ENCODE results near the gene LRRC31.

Gene LRRC31

DNA sequence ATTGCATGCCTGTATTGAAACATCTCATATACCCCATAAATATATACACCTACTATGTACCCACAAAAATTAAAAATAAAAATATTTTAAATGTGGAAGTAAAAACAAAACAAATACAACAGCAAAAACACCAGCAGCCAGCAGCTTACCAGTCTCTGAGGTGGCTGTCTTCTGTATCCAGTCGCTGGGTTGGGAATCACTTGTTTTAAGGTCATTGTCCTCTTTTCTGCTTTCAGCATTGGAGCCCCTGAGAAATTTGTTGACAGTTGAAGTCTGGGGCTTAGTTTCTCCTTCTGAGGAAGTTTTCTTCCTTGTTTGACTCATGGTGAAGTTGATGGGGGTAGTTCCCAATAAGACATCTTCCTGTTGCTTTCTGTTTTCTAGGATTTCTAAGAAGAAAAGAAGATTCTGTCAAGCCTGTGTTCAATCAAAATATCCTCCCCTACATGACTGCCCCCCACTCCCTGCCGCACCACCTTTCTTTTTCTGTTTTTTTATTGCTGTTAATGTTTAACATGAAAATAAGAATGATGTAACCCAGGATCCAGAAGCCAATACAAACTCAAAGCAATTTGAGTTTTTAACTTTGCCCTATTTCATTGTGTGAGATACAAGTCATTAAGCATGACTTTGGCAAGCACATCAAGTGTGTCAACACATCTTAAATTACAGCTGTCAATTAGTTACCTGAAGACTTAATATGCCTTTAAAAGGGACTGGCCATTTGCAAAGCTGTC, at the start of gene LRRC31:
LRRC31 (minus strand) TSS at position 452 of the 737 bp plus-strand sequence; CDS start at position 324, 128 bp downstream.
- no peak for DNase-seq (ENCODE audit: low read depth in 3 of 3)

DNA sequence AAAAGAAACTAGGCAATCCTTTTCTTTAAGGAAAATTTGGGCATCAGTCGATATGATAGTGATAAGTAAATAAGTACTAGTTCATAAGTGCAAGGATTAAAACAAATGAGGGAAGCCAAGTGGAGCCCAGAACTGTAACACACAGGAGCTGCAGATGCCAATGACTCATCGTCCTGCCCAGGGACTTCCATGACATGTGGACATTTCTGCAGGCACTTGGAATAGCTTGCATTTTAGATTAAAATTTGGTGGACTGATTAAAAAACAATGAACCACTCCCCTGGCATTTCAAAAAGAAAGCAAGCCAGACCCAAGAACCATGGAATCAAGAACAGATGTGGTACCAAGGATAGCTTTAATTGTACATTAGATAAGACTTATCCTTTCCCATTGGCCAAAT, 44.6 kb upstream of the LRRC31 start:
- no peak for DNase-seq (ENCODE audit: low read depth in 3 of 3)

DNA sequence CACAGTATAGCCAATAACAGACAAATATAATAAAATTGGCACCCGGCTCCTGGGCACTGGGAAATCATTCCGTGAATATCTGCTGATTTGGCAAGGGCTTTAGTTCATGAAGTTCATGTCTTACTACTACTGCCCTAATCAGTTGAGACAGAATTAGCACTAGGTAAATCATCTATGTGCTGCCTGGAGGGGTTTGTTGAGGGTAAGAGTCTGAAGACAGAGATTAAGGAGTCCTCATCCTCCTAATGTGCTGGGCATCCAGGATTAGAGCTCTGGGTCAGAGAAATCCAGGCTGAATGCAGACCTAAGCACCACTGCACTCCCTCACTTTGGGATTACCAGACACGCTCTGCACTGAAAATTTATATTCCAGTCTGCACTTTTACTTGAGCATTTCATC, 43.6 kb upstream of the LRRC31 start:
- no peak for DNase-seq (ENCODE audit: low read depth in 3 of 3)

DNA sequence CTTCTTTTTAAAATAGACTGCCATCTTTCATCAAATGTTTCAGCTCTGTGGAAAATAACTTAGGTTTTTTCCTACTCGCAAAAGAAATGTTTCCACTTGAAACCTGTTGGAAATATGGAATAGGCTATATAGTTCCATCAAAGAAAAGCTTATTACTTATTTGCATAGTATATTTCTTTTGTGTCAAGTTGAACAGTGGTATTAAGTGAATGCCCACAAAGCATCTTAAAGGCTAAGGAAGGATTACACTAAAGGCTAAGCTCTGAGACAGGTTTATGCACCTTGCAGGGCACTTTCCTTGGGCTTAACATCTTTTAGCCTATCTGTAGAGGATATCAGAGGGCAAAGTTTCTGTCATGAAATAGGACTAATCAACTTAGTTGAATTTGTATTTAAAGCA, 41.5 kb upstream of the LRRC31 start, which contains the start of gene SAMD7:
SAMD7 (plus strand) TSS at position 301 of the 400 bp plus-strand sequence. CDS start 7,927 bp downstream, outside the sequence.
- DNase-seq (ENCODE audit: low read depth in 3 of 3), result no peak

DNA sequence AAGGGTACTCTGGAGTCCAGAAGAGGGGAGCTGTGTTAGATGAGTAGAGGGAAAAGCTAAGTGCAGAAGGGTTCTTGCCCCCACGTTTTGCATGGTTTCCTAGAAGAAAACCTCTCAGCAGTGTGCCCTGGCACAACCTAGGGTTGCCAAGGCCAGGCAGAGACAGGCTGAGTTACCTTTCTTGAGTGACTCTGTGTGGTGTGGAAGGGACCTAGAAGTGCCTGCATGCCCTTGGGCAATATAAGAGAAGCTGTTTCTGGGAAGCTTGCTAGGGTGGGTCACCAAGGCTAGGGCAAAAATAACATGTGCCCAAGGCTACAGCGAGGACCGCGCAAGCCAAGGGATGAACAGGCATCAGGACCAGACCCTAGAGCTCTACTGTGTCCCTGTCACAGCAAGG, 38.2 kb upstream of the LRRC31 start:
- DNase-seq (ENCODE audit: low read depth in 3 of 3), result no peak

DNA sequence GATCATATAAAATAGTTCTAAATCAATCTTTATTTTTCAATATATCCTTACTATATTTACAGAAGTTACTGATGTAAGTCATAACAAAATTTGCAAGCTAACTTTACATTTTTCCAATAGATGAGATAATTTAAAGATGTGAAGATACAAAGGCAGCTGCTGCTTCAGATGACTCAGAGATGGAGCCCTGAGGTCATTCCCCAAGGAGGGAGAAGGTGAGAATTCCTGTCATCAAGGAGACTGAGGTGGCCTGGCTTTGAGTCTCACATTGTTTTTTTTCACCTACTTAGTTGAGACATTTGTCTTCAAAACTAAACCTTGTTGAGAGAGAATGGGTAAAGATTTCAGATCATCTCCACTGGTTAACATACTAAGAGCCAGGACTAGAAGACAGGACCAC, 37.7 kb upstream of the LRRC31 start:
- DNase-seq (ENCODE audit: low read depth in 3 of 3), result no peak

DNA sequence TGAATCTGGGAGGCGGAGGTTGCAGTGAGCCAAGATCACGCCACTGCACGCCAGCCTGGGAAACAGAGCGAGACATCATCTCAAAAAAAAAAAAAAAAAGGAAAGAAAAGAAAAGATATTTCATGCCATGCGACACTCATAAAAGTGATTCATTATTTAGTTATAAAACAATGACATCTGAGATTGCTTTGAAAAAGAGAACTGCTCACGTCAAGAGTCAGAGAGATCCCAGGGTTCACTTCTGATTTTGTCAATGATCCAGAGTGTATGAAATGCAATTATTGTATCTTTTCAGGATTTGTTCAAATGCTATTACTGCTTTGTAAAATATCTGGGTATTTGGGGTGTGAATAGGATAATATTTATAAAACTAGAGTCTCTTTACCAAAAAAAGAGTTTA, 35.7 kb upstream of the LRRC31 start:
- no peak for DNase-seq (ENCODE audit: low read depth in 3 of 3)

DNA sequence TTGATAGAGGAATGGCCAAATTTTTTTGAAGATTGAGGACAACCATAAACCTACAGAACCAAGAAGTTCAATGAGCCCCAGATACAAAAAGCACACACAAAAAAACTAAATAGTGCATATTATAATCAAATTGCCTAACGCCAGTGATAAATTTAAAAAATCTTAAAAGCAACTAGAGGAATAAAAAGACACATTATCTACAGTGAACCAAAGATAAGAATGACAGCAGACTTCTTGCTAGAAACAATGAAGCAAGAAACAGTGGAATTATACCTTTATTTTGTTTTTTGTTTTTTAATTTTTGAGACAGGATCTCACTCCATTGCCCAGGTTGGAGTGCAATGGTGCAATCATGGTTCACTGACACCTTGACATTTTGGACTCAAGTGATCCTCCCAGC, 31.7 kb upstream of the LRRC31 start:
- DNase-seq (ENCODE audit: low read depth in 3 of 3), result no peak

DNA sequence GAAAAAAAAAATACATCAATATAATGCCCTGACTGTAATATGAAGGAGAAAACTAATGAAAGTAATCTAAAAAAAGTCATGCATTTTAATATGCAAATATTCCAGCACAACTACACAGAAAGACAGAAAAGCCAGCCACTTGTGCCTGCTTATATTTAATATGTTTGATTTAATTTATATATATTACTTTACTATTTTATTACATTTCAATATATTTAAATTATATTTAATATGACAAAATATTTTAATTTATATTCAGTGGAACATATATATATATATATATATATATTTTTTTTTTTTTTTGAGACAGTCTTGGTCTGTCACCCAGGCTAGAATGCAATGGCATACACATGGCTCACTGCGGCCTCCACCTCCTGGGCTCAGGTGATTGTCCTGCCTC, 27.5 kb upstream of the LRRC31 start:
- no peak for DNase-seq (ENCODE audit: low read depth in 3 of 3)

DNA sequence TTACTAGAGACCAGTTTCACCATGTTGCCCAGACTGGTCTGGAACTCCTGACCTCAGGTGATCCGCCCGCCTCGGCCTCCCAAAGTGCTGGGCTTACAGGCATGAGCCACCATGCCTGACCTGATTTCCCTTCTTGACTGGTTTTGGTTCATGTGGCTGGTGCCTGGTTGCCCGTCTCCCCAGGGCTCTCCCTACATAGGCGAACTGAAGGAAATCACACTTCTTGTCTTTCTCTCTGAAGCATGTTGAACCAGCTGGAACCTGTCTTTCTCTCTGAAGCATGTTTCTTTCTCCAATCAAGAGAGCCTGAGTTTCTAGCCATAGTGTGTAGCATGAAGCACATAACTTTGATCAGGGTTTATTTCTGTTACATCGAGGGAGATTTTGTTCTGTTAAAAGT, 25.3 kb upstream of the LRRC31 start:
- DNase-seq (ENCODE audit: low read depth in 3 of 3), result no peak

DNA sequence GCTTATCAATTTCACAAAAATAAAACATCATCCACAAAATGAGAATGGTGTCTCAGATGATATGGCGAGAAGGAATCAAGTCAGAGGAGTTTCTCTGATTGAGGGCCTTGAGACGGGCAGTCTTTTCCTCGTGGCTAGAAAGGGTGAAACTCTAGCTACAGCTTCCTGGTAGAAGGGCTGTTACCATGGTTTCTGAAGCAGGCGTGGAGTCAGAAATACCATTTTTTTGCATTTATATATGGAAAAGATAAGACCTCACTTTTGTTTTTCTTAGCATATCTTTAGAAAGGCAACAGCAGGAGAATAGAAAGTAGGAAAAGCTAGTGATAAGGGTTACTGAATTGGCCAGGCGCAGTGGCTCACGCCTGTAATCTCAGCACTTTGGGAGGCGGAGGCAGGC, 24.4 kb upstream of the LRRC31 start:
- DNase-seq (ENCODE audit: low read depth in 3 of 3), result no peak

DNA sequence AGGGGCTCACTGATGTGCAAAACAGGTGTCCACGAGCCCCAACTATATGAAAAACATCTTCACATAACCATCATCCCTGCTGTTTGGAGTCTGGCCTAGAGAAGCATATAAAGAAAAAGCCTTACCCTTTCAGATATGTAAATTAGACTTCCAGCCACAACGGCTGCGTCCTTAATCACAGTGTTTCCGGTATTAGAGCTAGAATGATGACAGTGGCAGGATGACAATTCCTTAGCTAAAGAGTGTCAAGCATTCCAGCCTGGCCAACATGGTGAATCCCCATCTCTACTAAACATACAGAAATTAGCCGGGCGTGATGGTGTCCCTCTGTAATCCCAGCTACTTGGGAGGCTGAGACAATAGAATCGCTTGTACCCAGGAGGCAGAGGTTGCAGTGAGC, 22.2 kb upstream of the LRRC31 start:
- DNase-seq (ENCODE audit: low read depth in 3 of 3), result no peak

DNA sequence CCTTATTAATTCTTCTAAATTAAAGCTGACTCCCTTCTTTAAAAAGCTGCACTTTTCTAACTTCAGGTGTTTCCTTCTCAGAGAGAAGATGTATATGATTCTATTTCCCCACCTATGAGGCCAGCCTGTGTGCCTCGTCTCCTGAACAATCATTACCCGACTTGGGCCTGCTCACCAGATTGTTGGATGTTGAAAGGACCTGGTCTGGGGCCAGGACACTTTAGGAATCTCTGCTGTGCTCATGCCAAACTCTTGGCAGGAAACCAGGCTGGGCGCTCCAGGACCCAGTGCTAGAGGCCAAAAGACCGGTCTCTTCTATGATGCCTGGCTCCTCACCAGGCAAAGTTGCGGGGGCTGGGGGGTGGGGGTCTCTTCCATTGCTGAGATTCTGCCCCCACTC, 16.9 kb upstream of the LRRC31 start:
- no peak for DNase-seq (ENCODE audit: low read depth in 3 of 3)

DNA sequence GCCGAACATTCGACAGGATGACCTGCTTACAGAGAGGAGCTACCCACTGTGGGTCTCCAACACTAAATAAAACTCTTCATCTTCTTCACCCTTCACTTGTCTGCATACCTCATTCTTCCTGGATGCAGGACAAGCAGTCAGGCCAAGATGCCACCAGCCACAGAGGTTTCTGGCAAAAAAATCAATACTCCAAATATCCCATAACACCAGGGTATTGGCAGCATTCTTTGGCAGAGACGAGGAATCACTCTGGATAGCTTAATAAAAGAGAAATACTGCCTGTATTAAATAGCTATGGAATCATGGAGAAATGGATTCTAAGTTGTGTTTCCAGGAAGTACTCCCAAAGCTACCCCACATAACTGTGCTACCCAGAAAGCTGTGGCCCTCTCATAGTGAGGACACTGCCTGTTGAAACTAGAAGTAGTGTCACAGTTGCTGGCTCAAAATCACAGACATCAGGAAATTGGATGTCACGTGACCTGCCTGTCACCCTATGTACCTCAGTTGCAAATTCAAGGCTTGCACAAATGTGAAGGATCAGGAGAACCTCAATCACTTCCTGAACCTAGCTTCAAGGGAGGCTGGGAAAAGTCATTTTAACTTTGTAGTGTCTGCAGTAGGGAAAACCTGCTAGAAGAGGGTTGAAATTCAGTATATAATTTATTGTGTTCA, 11.0 kb upstream of the LRRC31 start:
- no peak for DNase-seq (ENCODE audit: low read depth in 3 of 3)

DNA sequence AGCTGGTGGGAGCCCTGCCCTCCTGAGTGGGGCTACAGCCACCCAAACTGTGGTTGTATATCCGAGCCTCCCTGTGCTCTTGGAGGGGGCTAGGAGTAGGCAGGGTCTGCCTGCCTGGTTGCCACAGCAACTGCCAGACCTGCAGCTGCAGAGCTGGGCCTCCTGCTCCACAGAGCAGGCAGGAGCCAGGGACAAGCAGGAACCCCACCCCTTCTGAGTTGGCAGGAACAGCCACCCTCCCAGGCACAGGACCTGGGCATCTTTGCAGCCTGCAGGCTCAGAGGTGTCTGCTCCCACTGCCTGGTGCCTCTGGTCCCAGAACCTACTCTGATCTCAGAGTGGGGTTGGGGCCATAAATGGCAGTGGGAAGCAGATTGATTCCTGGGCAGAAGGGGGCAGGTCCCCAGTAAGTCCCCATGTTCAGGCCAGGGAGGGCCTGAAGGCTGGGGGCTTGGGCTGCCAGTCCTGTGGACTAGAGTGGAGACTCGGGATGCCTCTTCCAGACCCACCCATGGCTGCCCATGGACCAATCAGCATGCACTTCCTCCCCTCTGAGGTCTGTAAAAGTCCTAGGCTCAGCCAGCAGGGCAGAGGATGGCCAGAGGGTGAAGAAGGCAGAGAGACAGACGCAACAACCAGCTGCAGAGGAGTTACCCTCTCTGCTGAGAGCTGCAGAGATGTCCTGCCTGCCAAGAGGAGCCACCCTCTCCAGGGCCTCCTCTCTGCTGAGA, 10.3 kb upstream of the LRRC31 start:
- DNase-seq (ENCODE audit: low read depth in 3 of 3), result no peak

DNA sequence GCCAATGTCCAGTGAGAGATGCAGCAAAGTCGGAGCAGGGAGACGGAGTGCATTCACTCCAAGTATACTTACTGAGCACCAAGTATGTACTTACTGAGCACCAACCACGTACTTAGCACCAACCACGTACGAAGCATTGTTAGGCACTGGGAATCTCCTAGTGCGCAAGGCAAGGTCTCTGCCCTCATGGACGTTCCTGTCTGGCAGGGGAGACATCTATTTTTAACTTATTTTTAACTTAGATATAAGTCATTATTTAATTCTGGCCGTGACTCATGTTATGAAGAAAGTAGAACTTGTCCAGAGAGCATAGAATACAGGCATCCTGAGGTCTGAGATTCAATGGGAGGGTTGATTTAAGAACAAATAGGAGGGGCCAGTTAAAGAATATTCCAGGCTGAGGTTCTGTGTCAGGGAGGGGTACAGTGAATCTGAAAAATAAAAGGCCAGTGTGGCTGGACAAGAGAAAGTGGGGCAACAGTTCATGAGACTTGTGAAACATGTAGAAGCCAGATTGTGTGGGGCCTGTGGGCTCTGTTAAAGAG, 9.3 kb upstream of the LRRC31 start:
- no peak for DNase-seq (ENCODE audit: low read depth in 3 of 3)

DNA sequence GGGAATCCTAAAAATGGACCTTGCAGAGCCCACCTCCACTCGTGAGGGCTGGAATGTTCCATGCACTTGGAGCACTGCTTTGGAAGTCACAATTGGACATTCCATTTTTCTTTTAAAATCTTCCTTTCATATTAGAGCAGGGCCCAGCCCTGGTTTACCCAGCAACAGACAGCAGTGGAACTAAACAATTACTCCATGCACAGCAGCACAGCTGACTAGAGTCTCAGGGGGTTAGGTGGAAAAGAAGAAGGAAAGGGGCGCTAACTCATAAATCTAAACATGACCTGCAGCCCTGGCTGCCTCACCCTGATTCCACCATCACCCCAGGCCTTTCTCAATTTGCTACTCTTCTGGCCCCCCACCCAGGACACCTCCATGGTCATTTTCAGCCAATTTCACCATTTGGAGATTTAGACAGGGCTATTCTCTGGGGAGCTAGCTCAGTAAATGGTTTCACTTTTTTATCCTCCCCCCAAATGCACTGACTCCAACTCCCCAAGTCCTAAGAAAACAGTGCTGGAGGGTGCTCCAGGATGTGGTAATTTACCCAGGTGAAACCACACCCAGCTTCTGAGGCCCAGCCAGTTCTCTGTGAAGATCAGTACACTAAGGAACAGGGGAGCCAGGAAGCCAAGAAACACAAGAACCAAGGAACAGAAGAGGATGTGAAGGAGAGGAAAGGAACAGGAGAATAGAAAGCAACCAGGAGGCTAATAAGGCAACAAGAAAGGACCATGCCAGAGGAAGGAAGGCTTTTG, 1.6 kb upstream of the LRRC31 start:
- no peak for DNase-seq (ENCODE audit: low read depth in 3 of 3)

DNA sequence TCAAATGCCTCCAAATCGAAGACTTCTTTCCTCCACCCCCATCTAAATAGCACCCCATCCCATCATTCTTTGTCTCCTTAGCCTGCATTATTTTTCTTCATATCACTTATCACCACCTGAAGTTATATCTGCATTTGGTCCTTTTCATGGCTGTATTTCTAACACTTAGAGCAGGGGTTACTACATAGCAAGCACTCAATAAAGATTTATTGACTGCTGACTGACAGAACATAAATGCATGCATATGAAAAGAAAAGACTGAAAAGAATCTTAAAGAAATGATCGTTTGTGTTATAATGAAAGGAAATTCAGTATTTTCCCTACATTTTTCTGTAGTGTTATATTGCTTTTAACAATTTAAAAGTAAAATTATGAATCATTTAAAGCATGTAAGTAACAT, 1.4 kb downstream of the LRRC31 start:
- DNase-seq (ENCODE audit: low read depth in 3 of 3), result no peak

DNA sequence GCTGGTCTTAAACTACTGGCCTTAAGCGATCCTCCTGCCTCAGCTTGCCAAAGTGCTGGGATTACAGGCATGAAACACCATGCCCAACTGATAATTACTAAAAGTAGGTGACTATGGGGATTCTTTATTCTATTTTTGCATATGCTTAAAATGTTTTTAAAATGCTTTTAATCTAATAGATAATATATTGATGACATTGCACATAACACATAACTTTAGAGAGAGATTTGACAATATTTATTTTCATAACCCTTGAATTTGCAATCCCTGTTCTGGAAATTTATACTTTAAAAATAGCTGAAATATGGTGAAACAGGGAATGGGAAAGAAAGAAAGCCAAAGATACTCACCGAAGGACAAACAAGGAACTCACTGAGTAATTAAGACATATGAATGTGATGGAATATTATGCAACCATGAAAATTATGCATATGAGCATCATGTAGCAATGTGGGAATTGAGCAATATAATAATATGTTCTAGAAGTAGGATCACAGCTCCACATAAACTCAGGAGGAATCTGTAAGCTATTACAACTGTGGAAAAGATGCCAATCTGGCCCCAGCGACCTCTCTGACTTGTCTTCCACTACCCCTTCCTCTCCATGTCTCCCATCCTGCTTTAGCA, 2.0 kb downstream of the LRRC31 start:
- DNase-seq (ENCODE audit: low read depth in 3 of 3), result no peak

DNA sequence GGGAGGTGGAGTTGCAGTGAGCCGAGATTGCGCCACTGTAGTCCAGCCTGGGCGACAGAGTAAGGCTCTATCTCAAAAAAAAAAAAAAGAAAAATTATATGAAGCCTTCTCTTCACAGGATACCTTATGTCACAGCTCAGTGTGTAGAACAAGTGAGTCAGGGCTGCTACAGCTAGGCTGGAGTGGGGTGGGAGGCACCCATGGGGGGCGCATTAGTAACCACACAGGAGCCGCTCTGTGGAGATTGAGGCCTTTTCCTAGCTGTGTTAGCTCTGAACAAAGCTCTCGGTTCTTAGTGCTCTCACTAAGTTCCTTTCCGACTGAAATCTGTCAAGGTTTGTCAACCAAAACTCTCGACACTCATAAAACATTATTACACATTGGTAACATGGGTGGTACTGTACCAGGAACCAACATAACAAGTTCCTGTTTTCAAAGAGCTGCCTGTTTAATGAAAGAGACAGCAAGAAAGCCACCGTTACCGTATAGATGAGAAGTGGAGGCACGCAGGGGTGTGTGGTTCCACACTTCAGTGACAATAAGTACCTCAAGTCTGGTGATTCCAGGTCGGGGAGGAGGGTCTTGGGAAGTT, 4.5 kb downstream of the LRRC31 start:
- peak in 1 of 3 donors; percentile 4 for DNase-seq (ENCODE audit: low read depth in 3 of 3)

DNA sequence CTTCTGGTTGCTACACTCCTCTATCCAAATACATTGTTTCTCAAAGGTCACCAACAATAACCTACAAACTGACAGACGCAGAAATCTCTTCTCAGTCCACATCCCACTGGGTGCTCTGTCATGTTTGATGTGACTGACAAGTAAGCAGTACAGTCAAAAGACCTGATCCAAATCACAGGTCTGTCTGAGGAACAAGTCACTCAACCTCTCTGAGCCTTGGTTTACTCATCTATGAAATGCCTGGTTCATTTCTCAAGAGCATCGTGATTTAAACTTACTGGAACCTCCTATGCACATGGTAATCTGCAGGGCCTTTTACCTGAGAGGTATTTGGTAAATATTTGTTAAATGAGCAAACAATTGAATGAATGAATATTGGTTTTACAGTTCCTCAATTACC, 5.5 kb downstream of the LRRC31 start:
- no peak for DNase-seq (ENCODE audit: low read depth in 3 of 3)
